Retinal pigment epithelial cell (primary cell): ENCODE measurements around the gene DPP6.
A peak's percentile ranks its signal among the peaks of the same experiment; 100 is the strongest.

ENCODE experiments used
- DNase-seq: peaks from one replicate; pipeline ENCODE4 v3.0.0-alpha.2; 2010; ENCODE audit warnings: low read depth
- H3K4me3 ChIP-seq: 2 replicates; pipeline ENCODE4 v1.5.1; 2011; ENCODE audit warnings: mild to moderate bottlenecking, low read length, control low read depth, moderate library complexity
- TF ChIP-seq, protein P1 (sequence below): conservative IDR thresholded peaks from 2 replicates; pipeline ENCODE4 v1.5.1; 2011; ENCODE audit warnings: low read depth, low read length, control low read depth, inconsistent platforms

DPP6 gene

DNA sequence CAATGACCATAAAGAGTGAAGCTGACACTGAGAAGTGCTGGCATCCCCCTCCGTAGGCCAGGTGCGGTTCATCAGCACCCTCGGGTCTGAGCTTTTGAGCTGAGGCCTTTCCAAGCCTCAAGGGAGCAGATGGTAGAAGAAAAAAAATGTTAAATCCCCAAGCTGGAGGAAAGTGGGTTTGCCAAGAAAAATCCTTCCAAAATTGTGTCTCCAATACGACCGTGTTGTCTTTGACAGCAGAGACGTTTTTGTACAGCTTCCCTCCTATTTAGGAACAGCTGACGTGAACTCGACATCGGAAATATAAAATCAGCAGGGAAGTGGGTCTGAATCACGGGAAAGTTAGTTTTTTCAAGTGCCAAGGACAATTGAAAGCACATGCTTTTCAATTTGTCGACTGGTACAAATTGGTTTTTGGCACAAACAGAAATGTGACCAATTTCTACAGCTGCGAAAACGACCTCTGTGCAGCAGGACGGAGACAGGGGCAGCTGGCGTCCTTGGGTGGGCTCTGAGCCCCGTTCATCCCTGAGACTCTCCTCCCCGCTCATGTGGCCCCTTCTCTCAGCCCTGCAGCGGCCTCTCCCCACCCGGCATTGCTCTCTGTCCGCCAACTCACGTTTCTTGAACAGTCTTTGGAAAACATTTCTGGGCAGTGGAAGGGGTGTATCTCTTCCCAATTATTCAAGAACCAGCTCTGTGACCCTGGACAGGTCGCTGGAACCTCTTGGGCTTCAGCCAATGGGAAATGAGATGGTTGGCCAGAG is 860.9 kb downstream of the DPP6 start:
- DNase-seq = no peak
- TF ChIP-seq, protein P1, sequence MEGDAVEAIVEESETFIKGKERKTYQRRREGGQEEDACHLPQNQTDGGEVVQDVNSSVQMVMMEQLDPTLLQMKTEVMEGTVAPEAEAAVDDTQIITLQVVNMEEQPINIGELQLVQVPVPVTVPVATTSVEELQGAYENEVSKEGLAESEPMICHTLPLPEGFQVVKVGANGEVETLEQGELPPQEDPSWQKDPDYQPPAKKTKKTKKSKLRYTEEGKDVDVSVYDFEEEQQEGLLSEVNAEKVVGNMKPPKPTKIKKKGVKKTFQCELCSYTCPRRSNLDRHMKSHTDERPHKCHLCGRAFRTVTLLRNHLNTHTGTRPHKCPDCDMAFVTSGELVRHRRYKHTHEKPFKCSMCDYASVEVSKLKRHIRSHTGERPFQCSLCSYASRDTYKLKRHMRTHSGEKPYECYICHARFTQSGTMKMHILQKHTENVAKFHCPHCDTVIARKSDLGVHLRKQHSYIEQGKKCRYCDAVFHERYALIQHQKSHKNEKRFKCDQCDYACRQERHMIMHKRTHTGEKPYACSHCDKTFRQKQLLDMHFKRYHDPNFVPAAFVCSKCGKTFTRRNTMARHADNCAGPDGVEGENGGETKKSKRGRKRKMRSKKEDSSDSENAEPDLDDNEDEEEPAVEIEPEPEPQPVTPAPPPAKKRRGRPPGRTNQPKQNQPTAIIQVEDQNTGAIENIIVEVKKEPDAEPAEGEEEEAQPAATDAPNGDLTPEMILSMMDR = no peak
- H3K4me3 ChIP-seq = no peak overlapping the region

DNA sequence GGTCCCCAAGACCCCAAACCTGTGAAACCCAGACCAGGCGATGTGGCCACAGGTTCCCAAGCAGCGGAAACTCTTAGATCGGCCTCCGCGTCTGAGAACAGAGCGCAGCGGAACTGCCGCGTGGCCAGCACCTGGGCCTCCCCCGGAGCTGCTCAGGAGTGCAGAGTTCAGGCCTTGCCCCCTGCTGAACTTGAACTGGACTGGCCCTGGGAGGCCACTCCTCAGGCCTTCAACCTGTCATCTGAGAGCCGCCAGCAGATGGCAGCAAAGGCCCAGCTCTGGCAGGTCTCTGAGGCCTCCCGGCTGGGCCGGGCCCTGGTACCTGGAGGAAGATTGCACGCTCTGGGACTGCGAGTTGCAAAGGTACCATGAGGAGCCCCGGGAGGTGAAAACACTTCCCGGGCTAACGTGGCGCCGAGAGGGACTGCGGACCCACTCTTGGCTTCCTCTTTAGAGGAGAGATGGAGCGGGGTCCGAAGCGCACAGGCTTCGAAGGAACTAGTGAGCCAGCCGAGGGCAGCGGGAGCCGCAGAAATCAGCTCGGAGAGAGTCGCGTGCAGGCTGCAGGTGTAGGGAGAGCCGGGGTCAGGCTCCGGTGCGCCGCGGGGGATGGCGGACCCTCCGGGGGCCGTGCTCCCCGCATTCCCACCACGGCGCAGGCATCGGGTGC is 861.6 kb downstream of the DPP6 start:
- peak; percentile 3 for DNase-seq
- TF ChIP-seq, protein P1 = peak; percentile 93
- H3K4me3 ChIP-seq = peak overlapping the region; percentile 29

DNA sequence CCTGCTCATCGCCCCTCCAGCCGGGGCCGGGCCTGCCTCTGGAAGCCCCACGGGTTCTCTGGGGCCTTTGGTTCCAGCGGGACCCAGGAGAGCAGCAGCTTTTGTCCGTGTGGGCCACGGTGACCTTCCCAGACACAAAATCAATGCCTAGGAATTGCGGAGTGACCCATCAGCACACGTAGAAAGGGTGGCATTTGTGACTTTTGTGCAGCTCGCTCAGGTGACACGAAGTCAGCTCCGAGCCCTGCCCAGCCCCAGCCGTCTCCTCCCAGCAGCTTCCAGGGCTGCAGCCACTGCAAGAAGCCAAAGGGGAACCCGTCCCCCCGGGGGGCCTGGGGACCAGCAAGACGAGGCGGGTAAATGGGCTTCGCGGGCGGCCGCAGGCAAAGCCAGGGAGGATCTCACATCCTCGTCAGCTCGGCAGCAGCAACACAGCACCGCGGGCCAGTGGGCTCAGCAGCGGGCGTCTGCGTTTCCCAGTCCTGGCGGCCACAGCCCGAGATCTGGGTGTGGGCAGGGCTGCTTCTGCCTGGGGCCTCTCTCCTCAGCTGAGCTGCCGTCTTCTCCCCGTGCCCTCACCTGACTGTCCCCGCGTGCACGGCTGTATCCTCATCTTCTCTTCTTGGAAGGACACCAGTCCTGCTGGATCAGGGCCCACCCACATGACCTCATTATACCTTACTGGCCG is 862.3 kb downstream of the DPP6 start:
- no peak for DNase-seq
- H3K4me3 ChIP-seq = no peak overlapping the region
- TF ChIP-seq, protein P1 = no peak

GRCh38 chr7:154914996-154915380 is 862.8 kb downstream of the DPP6 start:
- TF ChIP-seq, protein P1 = no peak
- DNase-seq = no peak
- no peak overlapping the region for H3K4me3 ChIP-seq

- no peak for DNase-seq
- no peak overlapping the region for H3K4me3 ChIP-seq
- TF ChIP-seq, protein P1 = no peak
Measured at GRCh38 chr7:154915600-154915999, 863.4 kb downstream of the DPP6 start.

DNA sequence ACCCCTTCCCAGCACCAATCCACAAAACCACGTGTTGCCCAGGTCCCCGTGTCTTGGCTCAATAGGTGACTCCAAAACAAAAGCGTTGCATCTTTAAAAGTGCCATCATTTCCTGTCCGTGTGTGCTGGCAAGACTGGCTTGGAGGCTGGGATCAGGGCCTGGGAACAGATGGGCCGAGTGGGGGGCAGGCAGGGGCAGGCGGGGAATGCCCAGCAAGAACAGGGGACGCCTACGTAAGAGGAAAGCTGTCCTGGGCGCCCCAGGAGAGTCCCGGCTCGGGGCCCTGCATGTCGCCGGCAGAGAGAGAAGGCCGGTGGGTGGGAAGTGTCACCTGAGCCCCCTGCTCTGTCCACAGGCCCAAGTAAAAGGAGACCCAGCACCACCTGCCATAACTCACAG is 864.2 kb downstream of the DPP6 start:
- TF ChIP-seq, protein P1 = no peak
- no peak for DNase-seq
- H3K4me3 ChIP-seq = no peak overlapping the region
